Measurements from ENCODE around the gene MAGEF1.
"Not testable (repeated sequence)": the region's sequence is repeated elsewhere in the genome, so short reads cannot be mapped to it uniquely, and the experiment has no call there.

Gene MAGEF1

GRCh38 chr3:184733181-184733580 is 21.3 kb upstream of the MAGEF1 start:
- Histone ChIP-seq H3K36me3 (ENCODE audit: control insufficient read depth, insufficient read depth, low read length) (no peaks in the 10 kb centered on the region), H3K4me1 (ENCODE audit: control insufficient read depth, insufficient read depth, low read length, poor library complexity, severe bottlenecking) (peaks cover 17% of the 10 kb centered on the region), H3K4me3 (ENCODE audit: extremely low read depth, insufficient read depth, low read length, poor library complexity, severe bottlenecking) (no peak overlapping the region), H3K9me3 (ENCODE audit: control insufficient read depth, low read length) (no peaks in the 10 kb centered on the region), H3K27ac (ENCODE audit: low read depth, low read length, severe bottlenecking) (no peak overlapping the region)
- WGBS, 2 experiments (ENCODE audit: insufficient coverage in 2 of 2) = 91 to 100% methylated on average over 3 to 4 of the region's 4 CpGs

GRCh38 chr3:184731786-184732537 is 20.1 kb upstream of the MAGEF1 start:
- Histone ChIP-seq H3K4me3 (ENCODE audit: extremely low read depth, insufficient read depth, low read length, poor library complexity, severe bottlenecking) (no peak overlapping the region), H3K27ac (ENCODE audit: low read depth, low read length, severe bottlenecking) (no peak overlapping the region), H3K9me3 (ENCODE audit: control insufficient read depth, low read length) (no peaks in the 10 kb centered on the region), H3K4me1 (ENCODE audit: control insufficient read depth, insufficient read depth, low read length, poor library complexity, severe bottlenecking) (peaks cover 5% of the 10 kb centered on the region), H3K36me3 (ENCODE audit: control insufficient read depth, insufficient read depth, low read length) (no peaks in the 10 kb centered on the region)
- WGBS, 2 experiments (ENCODE audit: insufficient coverage in 2 of 2) = 89 to 95% methylated on average over 8 to 10 of the region's 11 CpGs

GRCh38 chr3:184730924-184731323 is 19.1 kb upstream of the MAGEF1 start:
- Histone ChIP-seq H3K36me3 (ENCODE audit: control insufficient read depth, insufficient read depth, low read length) (no peaks in the 10 kb centered on the region), H3K9me3 (ENCODE audit: control insufficient read depth, low read length) (no peaks in the 10 kb centered on the region), H3K4me3 (ENCODE audit: extremely low read depth, insufficient read depth, low read length, poor library complexity, severe bottlenecking) (no peak overlapping the region), H3K27ac (ENCODE audit: low read depth, low read length, severe bottlenecking) (no peak overlapping the region), H3K4me1 (ENCODE audit: control insufficient read depth, insufficient read depth, low read length, poor library complexity, severe bottlenecking) (peaks cover 3% of the 10 kb centered on the region)
- WGBS, 2 experiments (ENCODE audit: insufficient coverage in 2 of 2) = 87 to 100% methylated on average over 1 to 2 of the region's 2 CpGs

- not testable (repeated sequence) for H3K4me1 ChIP-seq (ENCODE audit: control insufficient read depth, insufficient read depth, low read length, poor library complexity, severe bottlenecking); H3K36me3 ChIP-seq (ENCODE audit: control insufficient read depth, insufficient read depth, low read length); H3K4me3 ChIP-seq (ENCODE audit: extremely low read depth, insufficient read depth, low read length, poor library complexity, severe bottlenecking); H3K27ac ChIP-seq (ENCODE audit: low read depth, low read length, severe bottlenecking); H3K9me3 ChIP-seq (ENCODE audit: control insufficient read depth, low read length)
- 91 to 96% methylated on average over 8 to 11 of the region's 14 CpGs for WGBS, 2 experiments (ENCODE audit: insufficient coverage in 2 of 2)
Measured at GRCh38 chr3:184729154-184729553, 17.3 kb upstream of the MAGEF1 start.

GRCh38 chr3:184728010-184728527 is 16.2 kb upstream of the MAGEF1 start:
- H3K4me1 ChIP-seq (ENCODE audit: control insufficient read depth, insufficient read depth, low read length, poor library complexity, severe bottlenecking) = no peaks in the 10 kb centered on the region
- no peaks in the 10 kb centered on the region for H3K36me3 ChIP-seq (ENCODE audit: control insufficient read depth, insufficient read depth, low read length)
- H3K27ac ChIP-seq (ENCODE audit: low read depth, low read length, severe bottlenecking) = no peak overlapping the region
- no peaks in the 10 kb centered on the region for H3K9me3 ChIP-seq (ENCODE audit: control insufficient read depth, low read length)
- 80 to 100% methylated on average over 1 of the region's 6 CpGs for WGBS, 2 experiments (ENCODE audit: insufficient coverage in 2 of 2)
- no peak overlapping the region for H3K4me3 ChIP-seq (ENCODE audit: extremely low read depth, insufficient read depth, low read length, poor library complexity, severe bottlenecking)

- Histone ChIP-seq H3K36me3 (ENCODE audit: control insufficient read depth, insufficient read depth, low read length) (no peaks in the 10 kb centered on the region), H3K9me3 (ENCODE audit: control insufficient read depth, low read length) (no peaks in the 10 kb centered on the region), H3K4me1 (ENCODE audit: control insufficient read depth, insufficient read depth, low read length, poor library complexity, severe bottlenecking) (no peaks in the 10 kb centered on the region), H3K27ac (ENCODE audit: low read depth, low read length, severe bottlenecking) (peak overlapping the region; percentile 74), H3K4me3 (ENCODE audit: extremely low read depth, insufficient read depth, low read length, poor library complexity, severe bottlenecking) (no peak overlapping the region)
- WGBS, 2 experiments (ENCODE audit: insufficient coverage in 2 of 2) = 49 to 67% methylated on average over 3 to 6 of the region's 10 CpGs
Measured at GRCh38 chr3:184727357-184728009, 15.6 kb upstream of the MAGEF1 start.

- Histone ChIP-seq H3K9me3 (ENCODE audit: control insufficient read depth, low read length) (no peaks in the 10 kb centered on the region), H3K4me3 (ENCODE audit: extremely low read depth, insufficient read depth, low read length, poor library complexity, severe bottlenecking) (no peak overlapping the region), H3K36me3 (ENCODE audit: control insufficient read depth, insufficient read depth, low read length) (no peaks in the 10 kb centered on the region), H3K27ac (ENCODE audit: low read depth, low read length, severe bottlenecking) (peak overlapping the region; percentile 74), H3K4me1 (ENCODE audit: control insufficient read depth, insufficient read depth, low read length, poor library complexity, severe bottlenecking) (no peaks in the 10 kb centered on the region)
- WGBS, 2 experiments (ENCODE audit: insufficient coverage in 2 of 2) = 86 to 90% methylated on average over 2 to 3 of the region's 4 CpGs
Measured at GRCh38 chr3:184726497-184726896, 14.6 kb upstream of the MAGEF1 start.

GRCh38 chr3:184725176-184725719 is 13.4 kb upstream of the MAGEF1 start:
- Histone ChIP-seq H3K36me3 (ENCODE audit: control insufficient read depth, insufficient read depth, low read length) (no peaks in the 10 kb centered on the region), H3K27ac (ENCODE audit: low read depth, low read length, severe bottlenecking) (no peak overlapping the region), H3K4me1 (ENCODE audit: control insufficient read depth, insufficient read depth, low read length, poor library complexity, severe bottlenecking) (no peaks in the 10 kb centered on the region), H3K4me3 (ENCODE audit: extremely low read depth, insufficient read depth, low read length, poor library complexity, severe bottlenecking) (no peak overlapping the region), H3K9me3 (ENCODE audit: control insufficient read depth, low read length) (no peaks in the 10 kb centered on the region)
- WGBS, 2 experiments (ENCODE audit: insufficient coverage in 2 of 2) = 86 to 88% methylated on average over 9 to 11 of the region's 12 CpGs

- Histone ChIP-seq H3K4me1 (ENCODE audit: control insufficient read depth, insufficient read depth, low read length, poor library complexity, severe bottlenecking) (no peaks in the 10 kb centered on the region), H3K27ac (ENCODE audit: low read depth, low read length, severe bottlenecking) (no peak overlapping the region), H3K4me3 (ENCODE audit: extremely low read depth, insufficient read depth, low read length, poor library complexity, severe bottlenecking) (no peak overlapping the region), H3K9me3 (ENCODE audit: control insufficient read depth, low read length) (no peaks in the 10 kb centered on the region), H3K36me3 (ENCODE audit: control insufficient read depth, insufficient read depth, low read length) (no peaks in the 10 kb centered on the region)
- no CpG with 5 or more reads among the region's 4 CpGs for WGBS, 2 experiments (ENCODE audit: insufficient coverage in 2 of 2)
Measured at GRCh38 chr3:184724699-184725098, 12.8 kb upstream of the MAGEF1 start.

- WGBS, 2 experiments (ENCODE audit: insufficient coverage in 2 of 2) = 95% methylated on average over 3 of the region's 4 CpGs
- Histone ChIP-seq H3K9me3 (ENCODE audit: control insufficient read depth, low read length) (no peaks in the 10 kb centered on the region), H3K4me1 (ENCODE audit: control insufficient read depth, insufficient read depth, low read length, poor library complexity, severe bottlenecking) (peaks cover 24% of the 10 kb centered on the region), H3K27ac (ENCODE audit: low read depth, low read length, severe bottlenecking) (no peak overlapping the region), H3K36me3 (ENCODE audit: control insufficient read depth, insufficient read depth, low read length) (no peaks in the 10 kb centered on the region), H3K4me3 (ENCODE audit: extremely low read depth, insufficient read depth, low read length, poor library complexity, severe bottlenecking) (no peak overlapping the region)
Measured at GRCh38 chr3:184719709-184720108, 7.8 kb upstream of the MAGEF1 start.

- no CpG with 5 or more reads among the region's 3 CpGs for WGBS, 2 experiments (ENCODE audit: insufficient coverage in 2 of 2)
- no peak overlapping the region for H3K4me3 ChIP-seq (ENCODE audit: extremely low read depth, insufficient read depth, low read length, poor library complexity, severe bottlenecking)
- H3K36me3 ChIP-seq (ENCODE audit: control insufficient read depth, insufficient read depth, low read length) = no peaks in the 10 kb centered on the region
- H3K27ac ChIP-seq (ENCODE audit: low read depth, low read length, severe bottlenecking) = no peak overlapping the region
- no peaks in the 10 kb centered on the region for H3K9me3 ChIP-seq (ENCODE audit: control insufficient read depth, low read length)
- peaks cover 24% of the 10 kb centered on the region for H3K4me1 ChIP-seq (ENCODE audit: control insufficient read depth, insufficient read depth, low read length, poor library complexity, severe bottlenecking)
Measured at GRCh38 chr3:184718431-184718830, 6.6 kb upstream of the MAGEF1 start.
